Skeletal muscle satellite cell (primary cell): ENCODE measurements around the gene HOXA1.

ENCODE experiments used
- H3K27me3 ChIP-seq: 2 replicates; pipeline ENCODE4 v1.7.0; 2013; ENCODE audit warnings: low read length; ENCODE audit not compliant: control insufficient read depth, insufficient read depth
- H3K36me3 ChIP-seq: 2 replicates; pipeline ENCODE4 v1.7.0; 2013; ENCODE audit warnings: mild to moderate bottlenecking, control low read depth, low read length; ENCODE audit not compliant: insufficient read depth
- H3K4me1 ChIP-seq: 2 replicates; pipeline ENCODE4 v1.7.0; 2013; ENCODE audit warnings: low read length; ENCODE audit not compliant: control insufficient read depth, insufficient read depth
- H3K4me2 ChIP-seq: 2 replicates; pipeline ENCODE4 v1.7.0; 2013; ENCODE audit warnings: mild to moderate bottlenecking, low read length
- H3K4me3 ChIP-seq: 2 replicates; pipeline ENCODE4 v1.7.0; 2013; ENCODE audit warnings: low read length
- H3K9ac ChIP-seq: 2 replicates; pipeline ENCODE4 v1.7.0; 2013; ENCODE audit warnings: mild to moderate bottlenecking, low read depth, low read length, moderate library complexity
- H3K9me3 ChIP-seq: replicated peaks from 2 replicates; pipeline ENCODE4 v1.7.0; 2013; ENCODE audit warnings: mild to moderate bottlenecking, control low read depth, low read length

The HOXA1 gene

GRCh38 chr7:27129729-27130539 lies 34.1 kb upstream of the HOXA1 start:
- peak overlapping the region; percentile 91 for H3K4me3 ChIP-seq
- H3K4me2 ChIP-seq: peak overlapping the region; percentile 95
- peak overlapping the region; percentile 80 for H3K9ac ChIP-seq
- peaks cover 8% of the 10 kb centered on the region for H3K36me3 ChIP-seq
- H3K4me1 ChIP-seq: peaks cover 28% of the 10 kb centered on the region
- H3K9me3 ChIP-seq: no peaks in the 10 kb centered on the region
- no peaks in the 10 kb centered on the region for H3K27me3 ChIP-seq

GRCh38 chr7:27128776-27129728 lies 33.3 kb upstream of the HOXA1 start:
- H3K4me3 ChIP-seq: peak overlapping the region; percentile 91
- H3K9ac ChIP-seq: peak overlapping the region; percentile 80
- no peaks in the 10 kb centered on the region for H3K27me3 ChIP-seq
- H3K9me3 ChIP-seq: no peaks in the 10 kb centered on the region
- peaks cover 21% of the 10 kb centered on the region for H3K4me1 ChIP-seq
- H3K36me3 ChIP-seq: peaks cover 11% of the 10 kb centered on the region
- H3K4me2 ChIP-seq: peak overlapping the region; percentile 95

GRCh38 chr7:27128034-27128433 lies 32.2 kb upstream of the HOXA1 start:
- H3K4me3 ChIP-seq: no peak overlapping the region
- peaks cover 16% of the 10 kb centered on the region for H3K4me1 ChIP-seq
- no peaks in the 10 kb centered on the region for H3K27me3 ChIP-seq
- no peaks in the 10 kb centered on the region for H3K9me3 ChIP-seq
- no peak overlapping the region for H3K4me2 ChIP-seq
- no peak overlapping the region for H3K9ac ChIP-seq
- peaks cover 11% of the 10 kb centered on the region for H3K36me3 ChIP-seq

GRCh38 chr7:27126596-27127327 lies 31.0 kb upstream of the HOXA1 start:
- Histone ChIP-seq H3K36me3 (peaks cover 20% of the 10 kb centered on the region), H3K9me3 (no peaks in the 10 kb centered on the region), H3K4me1 (peaks cover 16% of the 10 kb centered on the region), H3K27me3 (no peaks in the 10 kb centered on the region), H3K4me3 (no peak overlapping the region), H3K9ac (no peak overlapping the region), H3K4me2 (no peak overlapping the region)

GRCh38 chr7:27125986-27126394 lies 30.2 kb upstream of the HOXA1 start:
- Histone ChIP-seq H3K9me3 (no peaks in the 10 kb centered on the region), H3K9ac (no peak overlapping the region), H3K27me3 (no peaks in the 10 kb centered on the region), H3K36me3 (peaks cover 20% of the 10 kb centered on the region), H3K4me3 (no peak overlapping the region), H3K4me1 (peaks cover 9% of the 10 kb centered on the region), H3K4me2 (no peak overlapping the region)

- Histone ChIP-seq H3K9me3 (no peaks in the 10 kb centered on the region), H3K4me2 (no peak overlapping the region), H3K4me1 (peaks cover 8% of the 10 kb centered on the region), H3K4me3 (no peak overlapping the region), H3K27me3 (no peaks in the 10 kb centered on the region), H3K9ac (no peak overlapping the region), H3K36me3 (peaks cover 20% of the 10 kb centered on the region)
Observed at GRCh38 chr7:27124902-27125689, 29.3 kb upstream of the HOXA1 start.

GRCh38 chr7:27124096-27124901 lies 28.5 kb upstream of the HOXA1 start:
- H3K9me3 ChIP-seq: no peaks in the 10 kb centered on the region
- no peak overlapping the region for H3K4me2 ChIP-seq
- H3K4me3 ChIP-seq: no peak overlapping the region
- H3K36me3 ChIP-seq: peaks cover 20% of the 10 kb centered on the region
- peaks cover 1% of the 10 kb centered on the region for H3K4me1 ChIP-seq
- H3K9ac ChIP-seq: no peak overlapping the region
- H3K27me3 ChIP-seq: no peaks in the 10 kb centered on the region

GRCh38 chr7:27123477-27124053 lies 27.8 kb upstream of the HOXA1 start:
- no peaks in the 10 kb centered on the region for H3K4me1 ChIP-seq
- no peak overlapping the region for H3K9ac ChIP-seq
- H3K36me3 ChIP-seq: peaks cover 13% of the 10 kb centered on the region
- no peaks in the 10 kb centered on the region for H3K9me3 ChIP-seq
- no peaks in the 10 kb centered on the region for H3K27me3 ChIP-seq
- H3K4me2 ChIP-seq: no peak overlapping the region
- H3K4me3 ChIP-seq: no peak overlapping the region

- no peak overlapping the region for H3K4me3 ChIP-seq
- H3K4me1 ChIP-seq: no peaks in the 10 kb centered on the region
- no peak overlapping the region for H3K9ac ChIP-seq
- no peaks in the 10 kb centered on the region for H3K9me3 ChIP-seq
- no peak overlapping the region for H3K4me2 ChIP-seq
- peaks cover 13% of the 10 kb centered on the region for H3K36me3 ChIP-seq
- H3K27me3 ChIP-seq: no peaks in the 10 kb centered on the region
Observed at GRCh38 chr7:27123007-27123476, 27.2 kb upstream of the HOXA1 start.
